NCI-H128 (cell line): ENCODE results near the gene OR2T29.
"Not testable (repeated sequence)": the region's sequence is repeated elsewhere in the genome, so short reads cannot be mapped to it uniquely, and the experiment has no call there.

Experiments
- DNase-seq: peaks from one replicate; lab custom pipeline; 2025; ENCODE audit not compliant: unreplicated experiment; lab: John Stamatoyannopoulos, UW

The OR2T29 gene

DNA sequence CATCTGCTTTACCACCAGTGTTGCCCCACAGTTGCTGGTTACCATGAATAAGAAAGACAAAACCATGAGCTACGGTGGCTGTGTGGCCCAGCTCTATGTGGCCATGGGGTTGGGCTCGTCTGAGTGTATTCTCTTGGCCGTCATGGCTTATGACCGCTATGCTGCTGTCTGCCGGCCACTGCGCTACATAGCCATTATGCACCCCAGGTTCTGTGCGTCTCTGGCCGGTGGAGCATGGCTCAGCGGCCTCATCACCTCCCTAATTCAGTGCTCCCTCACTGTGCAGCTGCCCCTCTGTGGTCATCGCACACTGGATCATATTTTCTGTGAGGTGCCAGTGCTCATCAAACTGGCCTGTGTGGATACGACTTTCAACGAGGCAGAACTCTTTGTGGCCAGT lies 40.7 kb downstream of the OR2T29 start:
- no peak for DNase-seq

DNA sequence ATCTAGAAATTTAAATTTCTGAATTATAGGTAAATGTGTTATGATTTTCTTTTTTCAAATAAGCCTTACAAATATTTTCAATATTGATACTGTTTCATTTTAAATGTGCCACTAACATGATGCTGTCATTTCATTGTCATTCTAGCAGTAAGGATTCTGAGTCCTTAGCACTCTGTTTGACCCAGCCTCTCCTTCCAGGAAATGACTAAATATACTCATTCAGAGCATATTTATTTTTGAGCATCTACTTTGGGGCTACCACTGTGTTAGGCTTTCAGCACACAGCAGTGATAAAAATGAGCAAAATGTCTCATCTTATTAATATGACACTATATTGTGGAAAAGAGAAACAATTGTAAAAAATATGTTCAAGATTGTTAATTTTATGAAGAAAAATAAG lies 52.4 kb downstream of the OR2T29 start:
- DNase-seq: not testable (repeated sequence)

DNA sequence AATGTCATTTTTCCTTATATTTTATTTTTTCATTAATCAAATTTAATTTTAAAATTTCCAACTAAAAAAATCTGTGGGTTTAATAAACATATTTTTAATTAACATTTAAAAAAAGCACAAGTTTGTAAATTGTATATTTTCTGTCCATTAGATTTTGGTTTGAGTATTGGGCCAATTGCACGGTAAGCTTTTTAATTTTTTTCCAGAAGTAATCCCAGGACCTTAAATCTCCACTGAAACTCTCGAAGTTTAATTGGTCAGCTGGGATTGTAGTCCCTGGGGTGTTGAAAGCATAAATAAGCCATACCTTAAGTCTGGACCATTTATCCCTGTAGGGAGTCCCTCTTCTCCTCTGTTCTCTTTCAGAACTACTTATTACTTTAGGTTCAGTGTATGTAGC lies 54.8 kb downstream of the OR2T29 start, which contains the start of gene OR2G6:
OR2G6 (plus strand) TSS at position 301 of the 400 bp plus-strand sequence. CDS start 13,574 bp downstream, outside the sequence.
- DNase-seq: not testable (repeated sequence)
